ENCODE data around the gene CCN2. TPM values are rescaled to one million over a fixed set of nuclear protein-coding genes. Genes with fewer than 3 reads are reported as not detected.
"Not testable (repeated sequence)": the region's sequence is repeated elsewhere in the genome, so short reads cannot be mapped to it uniquely, and the experiment has no call there.

The CCN2 gene
- total and polyA plus RNA-seq, 2 donors (not counting 1 experiment from before 2014, with no cell fraction given): 22.8 to 216 TPM

GRCh38 chr6:131917318-131917717 lies 33.9 kb downstream of the CCN2 start:
- TF ChIP-seq EZH2 (IDR thresholded peaks at IDR 0.05; ENCODE audit: low read length, missing control alignments) (no peak), CTCF (conservative IDR thresholded peaks at IDR 0.05 in 1 of 2, IDR thresholded peaks at IDR 0.05 in 1 of 2; ENCODE audit: low read depth in 1 of 2, low read length in 2 of 2) (no peak)
- H2AFZ ChIP-seq (ENCODE audit: low read length): no peak overlapping the region
- H3K4me3 ChIP-seq (replicated peaks in 1 of 4; ENCODE audit: control extremely low read depth in 1 of 4, insufficient read depth in 1 of 4, low read depth in 3 of 4, low read length in 4 of 4): no peak overlapping the region
- no peaks in the 10 kb centered on the region for H4K20me1 ChIP-seq (ENCODE audit: control insufficient read depth, extremely low read depth, insufficient read depth, low read length)
- H3K36me3 ChIP-seq (ENCODE audit: control insufficient read depth, insufficient read depth, low read length): no peaks in the 10 kb centered on the region
- no peak overlapping the region for H3K4me2 ChIP-seq (ENCODE audit: extremely low read depth, insufficient read depth, low read length)
- no peaks in the 10 kb centered on the region for H3K27me3 ChIP-seq (ENCODE audit: control insufficient read depth, insufficient read depth, low read length)
- peak in 1 of 2 donors; percentile 81 for DNase-seq (ENCODE audit: low read depth in 2 of 2)
- no peaks in the 10 kb centered on the region for H3K79me2 ChIP-seq (ENCODE audit: control insufficient read depth, insufficient read depth, low read length)
- H3K27ac ChIP-seq (ENCODE audit: insufficient read depth, low read length): no peak overlapping the region
- H3K4me1 ChIP-seq (ENCODE audit: control insufficient read depth, extremely low read depth, insufficient read depth, low read length): no peaks in the 10 kb centered on the region
- no peak overlapping the region for H3K9ac ChIP-seq (ENCODE audit: insufficient read depth, low read length)
- H3K9me3 ChIP-seq (ENCODE audit: control insufficient read depth, insufficient read depth, low read depth, low read length): no peaks in the 10 kb centered on the region

- DNase-seq (ENCODE audit: low read depth in 2 of 2): peak in 1 of 2 donors; percentile 73
- H3K27ac ChIP-seq (ENCODE audit: insufficient read depth, low read length): no peak overlapping the region
- no peaks in the 10 kb centered on the region for H3K27me3 ChIP-seq (ENCODE audit: control insufficient read depth, insufficient read depth, low read length)
- H3K9me3 ChIP-seq (ENCODE audit: control insufficient read depth, insufficient read depth, low read depth, low read length): no peaks in the 10 kb centered on the region
- peaks cover under 1% of the 10 kb centered on the region for H3K4me1 ChIP-seq (ENCODE audit: control insufficient read depth, extremely low read depth, insufficient read depth, low read length)
- TF ChIP-seq EZH2 (IDR thresholded peaks at IDR 0.05; ENCODE audit: low read length, missing control alignments): no peak
- TF ChIP-seq CTCF (conservative IDR thresholded peaks at IDR 0.05 in 1 of 2, IDR thresholded peaks at IDR 0.05 in 1 of 2; ENCODE audit: low read depth in 1 of 2, low read length in 2 of 2): no peak
- no peaks in the 10 kb centered on the region for H3K36me3 ChIP-seq (ENCODE audit: control insufficient read depth, insufficient read depth, low read length)
- no peak overlapping the region for H3K4me3 ChIP-seq (replicated peaks in 1 of 4; ENCODE audit: control extremely low read depth in 1 of 4, insufficient read depth in 1 of 4, low read depth in 3 of 4, low read length in 4 of 4)
- H3K79me2 ChIP-seq (ENCODE audit: control insufficient read depth, insufficient read depth, low read length): no peaks in the 10 kb centered on the region
- H3K9ac ChIP-seq (ENCODE audit: insufficient read depth, low read length): no peak overlapping the region
- no peak overlapping the region for H3K4me2 ChIP-seq (ENCODE audit: extremely low read depth, insufficient read depth, low read length)
- H2AFZ ChIP-seq (ENCODE audit: low read length): no peak overlapping the region
- no peaks in the 10 kb centered on the region for H4K20me1 ChIP-seq (ENCODE audit: control insufficient read depth, extremely low read depth, insufficient read depth, low read length)
Measured at GRCh38 chr6:131916847-131917246, 34.3 kb downstream of the CCN2 start.

GRCh38 chr6:131916091-131916796 lies 34.9 kb downstream of the CCN2 start:
- H3K4me3 ChIP-seq (replicated peaks in 1 of 4; ENCODE audit: control extremely low read depth in 1 of 4, insufficient read depth in 1 of 4, low read depth in 3 of 4, low read length in 4 of 4); H3K27me3 ChIP-seq (ENCODE audit: control insufficient read depth, insufficient read depth, low read length); H3K27ac ChIP-seq (ENCODE audit: insufficient read depth, low read length); H3K79me2 ChIP-seq (ENCODE audit: control insufficient read depth, insufficient read depth, low read length); H4K20me1 ChIP-seq (ENCODE audit: control insufficient read depth, extremely low read depth, insufficient read depth, low read length); H3K9me3 ChIP-seq (ENCODE audit: control insufficient read depth, insufficient read depth, low read depth, low read length); H3K4me1 ChIP-seq (ENCODE audit: control insufficient read depth, extremely low read depth, insufficient read depth, low read length); H2AFZ ChIP-seq (ENCODE audit: low read length); H3K36me3 ChIP-seq (ENCODE audit: control insufficient read depth, insufficient read depth, low read length); H3K9ac ChIP-seq (ENCODE audit: insufficient read depth, low read length); H3K4me2 ChIP-seq (ENCODE audit: extremely low read depth, insufficient read depth, low read length); DNase-seq (ENCODE audit: low read depth in 2 of 2): not testable (repeated sequence)

All from fibroblast of lung (primary cell).